GM12878 (cell line): ENCODE data around the gene TCEAL7. TPM values are rescaled to one million over a fixed set of nuclear protein-coding genes. Genes with fewer than 3 reads are reported as not detected.

ENCODE experiments used
- ATAC-seq: fragments of 200-7000 bp; cut with Tn5 transposase; 3 replicates; pipeline ENCODE4 v1.9.1; 2020; ENCODE audit warnings: mild to moderate bottlenecking, moderate library complexity
- BruUV-seq: library from RNA; stranded (reverse); fragments of 400-500 nt; replicated peaks from 2 replicates; lab custom pipeline; 2021; lab: Mats Ljungman, UMichigan
- CTCF ChIA-PET: fragments of 300-600 bp; sonication (Branson Sonifier 250); formaldehyde crosslinking; extraction: SDS; loops from one replicate; lab custom pipeline; 2021; ENCODE audit warnings: inconsistent platforms; lab: Yijun Ruan, JAX
- POLR2A ChIA-PET: fragments of 350-600 bp; formaldehyde crosslinking; extraction: SDS; loops from one replicate; lab custom pipeline; 2021; ENCODE audit warnings: inconsistent platforms; lab: Charles Lee
- RAD21 ChIA-PET: fragments of 300-600 bp; sonication (Branson Sonifier 250); formaldehyde crosslinking; loops from one replicate; lab custom pipeline; 2023; ENCODE audit warnings: antibody characterized with exemption; ENCODE audit not compliant: unreplicated experiment; lab: Charles Lee
- SMC1A ChIA-PET: fragments of 300-600 bp; sonication (Branson Sonifier 250); formaldehyde crosslinking; loops from one replicate; lab custom pipeline; 2023; ENCODE audit not compliant: unreplicated experiment, uncharacterized antibody; lab: Charles Lee
- DNase-seq: peaks from one replicate; pipeline ENCODE4 v3.0.0-alpha.2; 2011; ENCODE audit warnings: low read depth, low spot score
- FAIRE-seq: peaks from 3 replicates; lab custom pipeline; 2011; peaks lifted over from hg19 to GRCh38; lab: Jason Lieb, UNC
- H2AFZ ChIP-seq: 2 replicates; pipeline ENCODE4 v1.6.0; 2011; ENCODE audit warnings: low read depth, low read length, control low read depth; ENCODE audit not compliant: control insufficient read depth
- H3K27ac ChIP-seq: 2 replicates; pipeline ENCODE4 v1.5.1; 2011; ENCODE audit warnings: control low read depth; ENCODE audit not compliant: control insufficient read depth, insufficient read depth
- H3K27me3 ChIP-seq, 2 experiments: replicated peaks in 1 of 2; 2 replicates each; pipeline versions ENCODE4 v1.6.0 to v1.6.1; 2011; ENCODE audit warnings: low read length in 1 of 2; ENCODE audit not compliant: control insufficient read depth in 2 of 2, insufficient read depth in 2 of 2
- H3K36me3 ChIP-seq, 2 experiments: 2 replicates each; pipeline ENCODE4 v1.5.1; 2011; ENCODE audit warnings: low read length in 1 of 2; ENCODE audit not compliant: control insufficient read depth in 2 of 2, insufficient read depth in 2 of 2
- H3K4me1 ChIP-seq: 2 replicates; pipeline ENCODE4 v1.6.1; 2011; ENCODE audit warnings: mild to moderate bottlenecking, low read length, moderate library complexity, mixed read lengths; ENCODE audit not compliant: control insufficient read depth, insufficient read depth
- H3K4me2 ChIP-seq: 2 replicates; pipeline ENCODE4 v1.6.0; 2011; ENCODE audit warnings: control low read depth; ENCODE audit not compliant: control insufficient read depth, insufficient read depth
- H3K4me3 ChIP-seq: fragments of 200-600 bp; sonication (generic); 2 replicates; pipeline ENCODE4 v1.5.1; 2016
- H3K79me2 ChIP-seq: 2 replicates; pipeline ENCODE4 v1.6.0; 2011; ENCODE audit warnings: low read length; ENCODE audit not compliant: control insufficient read depth, insufficient read depth
- H3K9ac ChIP-seq: 2 replicates; pipeline ENCODE4 v1.8.0; 2011; ENCODE audit warnings: low read length, control low read depth, mixed read lengths; ENCODE audit not compliant: control insufficient read depth, insufficient read depth
- H3K9me3 ChIP-seq: replicated peaks from 3 replicates; pipeline ENCODE4 v1.5.1; 2011; ENCODE audit warnings: mild to moderate bottlenecking, low read length; ENCODE audit not compliant: control insufficient read depth, insufficient read depth
- H4K20me1 ChIP-seq: 2 replicates; pipeline ENCODE4 v1.6.0; 2011; ENCODE audit not compliant: control insufficient read depth, insufficient read depth
- BHLHE40 ChIP-seq, 2 experiments: fragments of 450-650 bp in 1 of 2; IDR thresholded peaks; 2 replicates each; pipeline ENCODE4 v1.6.1; 2011 to 2017; ENCODE audit warnings: low read depth in 2 of 2, borderline replicate concordance in 1 of 2, improper control_type of control experiment in 1 of 2, low read length in 1 of 2, mild to moderate bottlenecking in 1 of 2
- BMI1 ChIP-seq: fragments of 450-650 bp; IDR thresholded peaks from 2 replicates; pipeline ENCODE4 v1.6.1; 2016; ENCODE audit warnings: mild to moderate bottlenecking, moderate library complexity, borderline replicate concordance
- CBFB ChIP-seq: IDR thresholded peaks from 2 replicates; pipeline ENCODE4 v1.6.1; 2016; ENCODE audit warnings: antibody characterized with exemption, low read depth
- CREB1 ChIP-seq: IDR thresholded peaks from 2 replicates; pipeline ENCODE4 v1.6.1; 2012; ENCODE audit warnings: low read depth, mild to moderate bottlenecking, inconsistent platforms
- CREM ChIP-seq: IDR thresholded peaks from 2 replicates; pipeline ENCODE4 v1.6.1; 2014; ENCODE audit warnings: antibody characterized with exemption, low read depth
- EGR1 ChIP-seq, 2 experiments: IDR thresholded peaks; 1 replicate in 1 of 2; 2 replicates in 1 of 2; pipeline ENCODE4 v1.6.1; 2011 to 2012; ENCODE audit warnings: low read depth in 2 of 2, low read length in 2 of 2, borderline replicate concordance in 1 of 2, mild to moderate bottlenecking in 1 of 2, moderate library complexity in 1 of 2
- ETV6 ChIP-seq, 2 experiments: fragments of 450-650 bp in 1 of 2; IDR thresholded peaks in 1 of 2; conservative IDR thresholded peaks in 1 of 2; 2 replicates each; pipeline ENCODE4 v1.6.1; 2014; ENCODE audit warnings: antibody characterized with exemption in 1 of 2, borderline replicate concordance in 1 of 2, low read depth in 1 of 2, mild to moderate bottlenecking in 1 of 2, moderate library complexity in 1 of 2
- NFYA ChIP-seq: IDR thresholded peaks from 2 replicates; pipeline ENCODE4 v1.6.1; 2011; ENCODE audit warnings: low read depth, mild to moderate bottlenecking, low read length, improper control_type of control experiment, borderline replicate concordance
- POLR2A ChIP-seq: IDR thresholded peaks from 2 replicates; pipeline ENCODE4 v1.6.1; 2011; ENCODE audit warnings: low read depth, mild to moderate bottlenecking, low read length
- RAD51 ChIP-seq: fragments of 450-650 bp; IDR thresholded peaks from 2 replicates; pipeline ENCODE4 v1.6.1; 2016; ENCODE audit warnings: moderate library complexity, mild to moderate bottlenecking, inconsistent platforms
- TAF1 ChIP-seq: IDR thresholded peaks from 2 replicates; pipeline ENCODE4 v1.6.1; 2011; ENCODE audit warnings: mild to moderate bottlenecking, low read depth, low read length, borderline replicate concordance
- TCF3 ChIP-seq: IDR thresholded peaks from 2 replicates; pipeline ENCODE4 v1.6.1; 2012; ENCODE audit warnings: low read depth, mild to moderate bottlenecking, low read length, borderline replicate concordance; ENCODE audit not compliant: insufficient read depth
- WGBS: methylation state at CpG from one replicate; pipeline ENCODE4 v1.1.6; 2016; ENCODE audit warnings: low lambda C conversion rate; ENCODE audit not compliant: insufficient replicate concordance, insufficient coverage; ENCODE audit errors: missing lambda C conversion rate; 5-methylcytosine and 5-hydroxymethylcytosine counted together
- in situ Hi-C: fragments of 300-500 bp; cut with MboI; formaldehyde crosslinking; loops from 9 replicates; pipeline ENCODE4 v1.14.3; 2018; ENCODE audit warnings: mixed read lengths
- intact Hi-C: fragments of 100-400 bp; cut with micrococcal nuclease; formaldehyde crosslinking; loops from one replicate; pipeline ENCODE4 v1.14.2; 2022; ENCODE audit not compliant: unreplicated experiment
- polyA plus RNA-seq, 11 experiments: library from polyadenylated mRNA; depleted of rRNA in 4 of 11; unstranded in 6 of 11; stranded (reverse) in 5 of 11; fragments of >200 nt; fragmentation: Nextera tagmentation in 4 of 11; fragmentation: Illumina TruSeq in 1 of 11; extraction: Ambion mirVana in 4 of 11; extraction: Trizol in 1 of 11; gene quantifications; 1 replicate in 1 of 11; 2 replicates in 10 of 11; pipeline versions ENCODE4 v1.2.1 to v1.2.3, GENCODE V29; 2011 to 2016; ENCODE audit warnings: inconsistent platforms in 2 of 11, missing spikeins in 2 of 11, low read depth in 1 of 11
- total RNA-seq, 4 experiments: library from RNA; depleted of rRNA in 3 of 4; stranded (reverse); fragments of >200 nt in 3 of 4; fragmentation: Illumina TruSeq in 1 of 4; extraction: Trizol in 1 of 4; gene quantifications; 2 replicates each; pipeline versions ENCODE4 v1.2.1 to v1.2.3, GENCODE V29; 2013 to 2021
- TF ChIP-seq, protein P1 (sequence below): fragments of 450-650 bp; IDR thresholded peaks from 2 replicates; pipeline ENCODE4 v1.6.1; 2017; ENCODE audit warnings: mild to moderate bottlenecking, low read depth, inconsistent platforms; ENCODE audit not compliant: poor library complexity, severe bottlenecking
- TF ChIP-seq, protein P2 (sequence below): IDR thresholded peaks from 2 replicates; pipeline ENCODE4 v1.6.1; 2011; ENCODE audit warnings: borderline replicate concordance, low read depth, mild to moderate bottlenecking, moderate library complexity, mixed read lengths, low read length; ENCODE audit not compliant: insufficient read depth; ENCODE audit errors: extremely low read length
- TF ChIP-seq, protein P3 (sequence below): IDR thresholded peaks from 2 replicates; pipeline ENCODE4 v1.6.1; 2011; ENCODE audit warnings: low read depth, mild to moderate bottlenecking, low read length, moderate library complexity, borderline replicate concordance; ENCODE audit errors: extremely low read depth

Gene TCEAL7
- total and polyA plus RNA-seq, 10 of the 15 experiments (the other 5 are each of a cell fraction or from before 2014, with no cell fraction given) = not detected

DNA sequence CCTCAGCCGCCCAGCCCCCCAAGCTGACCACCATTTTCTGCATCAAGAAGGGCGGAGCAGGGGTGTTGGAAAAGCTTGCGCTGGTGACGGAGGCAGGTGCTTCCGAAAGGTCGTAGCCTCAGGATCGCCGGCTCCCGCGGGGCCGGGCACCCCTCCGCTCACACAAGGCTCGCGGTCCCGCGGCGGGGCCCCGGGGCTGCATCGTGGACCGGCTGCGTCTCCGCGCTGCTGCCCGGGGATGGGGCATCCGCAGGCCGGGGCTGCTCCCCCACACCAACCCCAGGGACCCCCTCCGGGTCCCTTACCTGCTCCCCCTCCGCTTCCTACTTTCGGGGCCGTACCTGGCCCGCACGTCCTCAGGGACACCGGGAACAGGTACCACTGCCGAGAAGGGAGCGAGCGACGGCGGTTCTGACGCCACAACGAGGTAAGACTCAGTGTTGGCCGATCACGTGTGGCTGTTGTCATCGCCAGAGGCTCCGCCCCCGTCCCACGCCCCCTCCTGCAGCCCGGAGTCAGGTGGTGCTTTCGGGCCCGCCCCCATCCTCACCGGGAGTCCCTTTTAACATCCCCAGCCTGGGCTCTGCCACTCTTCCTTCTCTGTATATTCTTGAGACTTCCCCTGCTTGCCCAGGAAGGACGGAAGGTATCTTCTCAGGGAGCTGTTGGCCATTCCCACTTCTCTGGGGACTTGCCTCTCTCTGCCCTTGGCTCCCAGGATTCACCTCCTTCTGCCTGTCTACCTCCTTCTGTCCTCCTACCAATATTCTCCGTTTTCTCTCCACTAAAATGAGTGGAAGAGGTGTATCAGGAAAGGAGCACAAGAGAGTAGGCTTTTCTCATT is 19.3 kb upstream of the TCEAL7 start, which contains the start of gene BEX2:
Gene BEX2, minus strand, starts transcription at position 436 of the 844 bp plus-strand sequence. CDS start 1,014 bp downstream, outside the sequence.
- no peaks in the 10 kb centered on the region for H3K9me3 ChIP-seq
- intact Hi-C loops = no loop called here
- H3K4me1 ChIP-seq = no peaks in the 10 kb centered on the region
- ATAC-seq (peak; percentile 94), FAIRE-seq (no peak), DNase-seq (no peak)
- ChIA-PET CTCF (interaction anchor here (0.7 kb wide), 1 partner anchor 508 kb away, joined by 4 read pairs; no protein-coding TSS in a partner anchor), RAD21 (no interaction called here), POLR2A (no interaction called here), SMC1A (no interaction called here)
- no peak within 1 kb of the TSS for H3K27ac ChIP-seq
- H3K79me2 ChIP-seq = no peaks in the 10 kb centered on the region
- no peak within 1 kb of the TSS for H3K9ac ChIP-seq
- H3K4me2 ChIP-seq = peak within 1 kb of the TSS; percentile 59
- in situ Hi-C loops = no loop called here
- H2AFZ ChIP-seq = peak within 1 kb of the TSS; percentile 61
- H3K36me3 ChIP-seq = no peaks in the 10 kb centered on the region
- BruUV-seq = no TSS peak
- no peaks in the 10 kb centered on the region for H4K20me1 ChIP-seq
- peak within 1 kb of the TSS; percentile 50; the same call in 1 of the 2 replicates for H3K4me3 ChIP-seq
- no peaks in the 10 kb centered on the region for H3K27me3 ChIP-seq
- TF ChIP-seq CREM (peak; percentile 51; the same call in 1 of the 2 replicates), TAF1 (no peak), RAD51 (peak; percentile 62; the same call in 1 of the 2 replicates), EGR1 (IDR thresholded peaks at IDR 0.05; ENCODE audit: borderline replicate concordance in 1 of 2, low read depth in 2 of 2, low read length in 2 of 2) (peak in 1 of 2 experiments; percentile 37; a peak in 1 of 3 replicates), BHLHE40 (IDR thresholded peaks at IDR 0.05; ENCODE audit: borderline replicate concordance in 1 of 2, low read depth in 2 of 2, low read length in 1 of 2) (peak; percentile 44 to 56; a peak in 2 of 4 replicates), POLR2A (peak; percentile 74), TCF3 (no peak), CREB1 (peak; percentile 67; the same call in 1 of the 2 replicates), NFYA (no peak), CBFB (no peak), ETV6 (conservative IDR thresholded peaks at IDR 0.05 in 1 of 2, IDR thresholded peaks at IDR 0.05 in 1 of 2; ENCODE audit: borderline replicate concordance in 1 of 2, low read depth in 1 of 2) (no peak), BMI1 (no peak)
- TF ChIP-seq, protein P1, sequence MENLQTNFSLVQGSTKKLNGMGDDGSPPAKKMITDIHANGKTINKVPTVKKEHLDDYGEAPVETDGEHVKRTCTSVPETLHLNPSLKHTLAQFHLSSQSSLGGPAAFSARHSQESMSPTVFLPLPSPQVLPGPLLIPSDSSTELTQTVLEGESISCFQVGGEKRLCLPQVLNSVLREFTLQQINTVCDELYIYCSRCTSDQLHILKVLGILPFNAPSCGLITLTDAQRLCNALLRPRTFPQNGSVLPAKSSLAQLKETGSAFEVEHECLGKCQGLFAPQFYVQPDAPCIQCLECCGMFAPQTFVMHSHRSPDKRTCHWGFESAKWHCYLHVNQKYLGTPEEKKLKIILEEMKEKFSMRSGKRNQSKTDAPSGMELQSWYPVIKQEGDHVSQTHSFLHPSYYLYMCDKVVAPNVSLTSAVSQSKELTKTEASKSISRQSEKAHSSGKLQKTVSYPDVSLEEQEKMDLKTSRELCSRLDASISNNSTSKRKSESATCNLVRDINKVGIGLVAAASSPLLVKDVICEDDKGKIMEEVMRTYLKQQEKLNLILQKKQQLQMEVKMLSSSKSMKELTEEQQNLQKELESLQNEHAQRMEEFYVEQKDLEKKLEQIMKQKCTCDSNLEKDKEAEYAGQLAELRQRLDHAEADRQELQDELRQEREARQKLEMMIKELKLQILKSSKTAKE = no peak
- TF ChIP-seq, protein P2, sequence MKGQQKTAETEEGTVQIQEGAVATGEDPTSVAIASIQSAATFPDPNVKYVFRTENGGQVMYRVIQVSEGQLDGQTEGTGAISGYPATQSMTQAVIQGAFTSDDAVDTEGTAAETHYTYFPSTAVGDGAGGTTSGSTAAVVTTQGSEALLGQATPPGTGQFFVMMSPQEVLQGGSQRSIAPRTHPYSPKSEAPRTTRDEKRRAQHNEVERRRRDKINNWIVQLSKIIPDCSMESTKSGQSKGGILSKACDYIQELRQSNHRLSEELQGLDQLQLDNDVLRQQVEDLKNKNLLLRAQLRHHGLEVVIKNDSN = peak; percentile 83
- TF ChIP-seq, protein P3, sequence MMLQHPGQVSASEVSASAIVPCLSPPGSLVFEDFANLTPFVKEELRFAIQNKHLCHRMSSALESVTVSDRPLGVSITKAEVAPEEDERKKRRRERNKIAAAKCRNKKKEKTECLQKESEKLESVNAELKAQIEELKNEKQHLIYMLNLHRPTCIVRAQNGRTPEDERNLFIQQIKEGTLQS = 0 out of 2 replicates have a peak, but pooled peaks have one; percentile 6
- WGBS = 16% methylated on average over 33 of the region's 52 CpGs
